ENCODE data around the gene SCAMP2. TPM values are rescaled to one million over a fixed set of nuclear protein-coding genes. Genes with fewer than 3 reads are reported as not detected.

The SCAMP2 gene
- total RNA-seq, 1 experiment from 2014 or later = 54.9 TPM

GRCh38 chr15:74839526-74840395, 33.4 kb downstream of the SCAMP2 start:
- peaks cover 70% of the 10 kb centered on the region for H3K4me1 ChIP-seq (ENCODE audit: low read length)
- DNase-seq = peak; percentile 71
- peak overlapping the region; percentile 76 for H3K27ac ChIP-seq (ENCODE audit: low read length)
- H3K9me3 ChIP-seq (ENCODE audit: low read length) = no peaks in the 10 kb centered on the region
- 0 out of 2 replicates have a peak, but pooled peaks cover 7% of the 10 kb centered on the region for H4K20me1 ChIP-seq (ENCODE audit: insufficient read depth, low read depth, low read length)
- H3K4me3 ChIP-seq (ENCODE audit: low read length) = peak overlapping the region; percentile 11; the same call in 1 of the 2 replicates
- H2AFZ ChIP-seq (ENCODE audit: low read length) = no peak overlapping the region
- H3K79me2 ChIP-seq (ENCODE audit: low read length) = peaks cover 16% of the 10 kb centered on the region
- H3K27me3 ChIP-seq (ENCODE audit: low read length) = no peaks in the 10 kb centered on the region
- H3K4me2 ChIP-seq (ENCODE audit: low read depth, low read length, poor library complexity, severe bottlenecking) = peak overlapping the region; percentile 83
- no peaks in the 10 kb centered on the region for H3K9me2 ChIP-seq (replicated peaks; ENCODE audit: insufficient read depth, low read length)
- H3K9ac ChIP-seq (ENCODE audit: low read length) = peak overlapping the region; percentile 98
- peaks cover 3% of the 10 kb centered on the region; the same call in 1 of the 2 replicates for H3K36me3 ChIP-seq (ENCODE audit: insufficient read depth, low read length)

DNA sequence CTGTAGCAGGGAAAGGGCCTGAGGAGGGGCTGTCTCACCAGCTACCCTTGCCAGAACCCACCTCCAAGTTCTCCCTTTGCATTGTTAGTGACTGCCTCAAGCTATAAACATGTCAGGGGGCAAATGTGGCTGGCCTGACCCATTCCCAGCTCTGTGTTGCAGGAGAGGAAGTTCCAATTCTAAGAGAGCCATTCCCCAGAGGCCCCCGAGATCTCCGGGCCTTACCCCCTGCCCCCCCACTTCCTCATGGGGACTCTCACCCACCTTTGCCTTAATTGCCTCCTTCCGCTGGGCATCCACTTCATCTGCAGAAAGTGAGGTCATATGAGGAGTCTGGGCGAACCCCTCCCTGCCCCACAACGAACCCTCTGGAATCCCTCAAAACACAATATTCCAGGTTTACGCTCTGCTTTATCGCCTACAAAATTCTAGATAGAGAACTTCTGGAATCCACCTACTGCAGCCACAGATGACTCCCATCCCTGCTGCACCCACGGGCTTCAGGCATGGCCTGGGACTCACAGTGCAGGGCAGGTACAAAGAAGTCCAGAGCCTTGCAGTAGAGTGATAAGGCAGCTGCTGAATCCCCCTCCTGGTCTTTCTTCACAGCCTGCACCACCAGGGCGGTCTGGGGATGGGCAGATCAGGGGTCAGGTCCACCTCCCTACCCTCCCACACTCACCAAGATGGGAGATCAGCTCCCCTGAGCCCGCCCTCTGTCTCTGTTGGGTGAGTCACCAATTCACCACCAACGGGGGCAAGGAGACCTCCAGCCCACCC, 34.2 kb downstream of the SCAMP2 start:
- Histone ChIP-seq H3K4me2 (ENCODE audit: low read depth, low read length, poor library complexity, severe bottlenecking) (peak overlapping the region; percentile 83), H3K36me3 (ENCODE audit: insufficient read depth, low read length) (peaks cover 3% of the 10 kb centered on the region; the same call in 1 of the 2 replicates), H3K9me3 (ENCODE audit: low read length) (no peaks in the 10 kb centered on the region), H3K9ac (ENCODE audit: low read length) (peak overlapping the region; percentile 98), H3K9me2 (replicated peaks; ENCODE audit: insufficient read depth, low read length) (no peaks in the 10 kb centered on the region), H3K27ac (ENCODE audit: low read length) (peak overlapping the region; percentile 76), H3K4me1 (ENCODE audit: low read length) (peaks cover 70% of the 10 kb centered on the region), H4K20me1 (ENCODE audit: insufficient read depth, low read depth, low read length) (0 out of 2 replicates have a peak, but pooled peaks cover 7% of the 10 kb centered on the region), H2AFZ (ENCODE audit: low read length) (no peak overlapping the region), H3K79me2 (ENCODE audit: low read length) (peaks cover 16% of the 10 kb centered on the region), H3K27me3 (ENCODE audit: low read length) (no peaks in the 10 kb centered on the region), H3K4me3 (ENCODE audit: low read length) (peak overlapping the region; percentile 32; the same call in 1 of the 2 replicates)
- DNase-seq = peak; percentile 75

DNA sequence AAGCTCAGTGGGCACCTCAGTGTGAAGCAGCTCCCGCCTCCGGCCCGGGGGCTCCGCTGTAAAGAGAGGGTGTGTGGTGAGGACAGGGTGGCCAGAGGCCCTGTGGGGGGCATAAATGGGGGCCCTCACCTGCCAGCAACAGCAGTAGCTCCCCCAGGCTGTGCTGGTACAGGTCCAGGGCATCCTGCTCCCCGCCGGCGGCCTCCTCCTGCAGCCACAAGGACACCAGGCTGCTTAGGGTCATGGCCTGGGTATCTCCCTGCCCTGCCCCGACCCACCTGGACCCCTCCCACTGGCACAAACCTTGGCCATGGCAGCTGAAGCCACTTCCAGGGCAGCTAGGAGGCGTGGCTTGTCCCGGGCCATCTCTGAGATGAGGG, 35.0 kb downstream of the SCAMP2 start:
- Histone ChIP-seq H3K9ac (ENCODE audit: low read length) (no peak overlapping the region; the same call in 1 of the 2 replicates), H3K4me2 (ENCODE audit: low read depth, low read length, poor library complexity, severe bottlenecking) (no peak overlapping the region), H3K9me2 (replicated peaks; ENCODE audit: insufficient read depth, low read length) (no peaks in the 10 kb centered on the region), H3K9me3 (ENCODE audit: low read length) (no peaks in the 10 kb centered on the region), H3K4me3 (ENCODE audit: low read length) (no peak overlapping the region), H4K20me1 (ENCODE audit: insufficient read depth, low read depth, low read length) (0 out of 2 replicates have a peak, but pooled peaks cover 7% of the 10 kb centered on the region), H3K36me3 (ENCODE audit: insufficient read depth, low read length) (peaks cover 3% of the 10 kb centered on the region; the same call in 1 of the 2 replicates), H3K27me3 (ENCODE audit: low read length) (no peaks in the 10 kb centered on the region), H3K4me1 (ENCODE audit: low read length) (peaks cover 70% of the 10 kb centered on the region), H3K27ac (ENCODE audit: low read length) (peak overlapping the region; percentile 76), H2AFZ (ENCODE audit: low read length) (no peak overlapping the region), H3K79me2 (ENCODE audit: low read length) (peaks cover 16% of the 10 kb centered on the region)
- DNase-seq = no peak

GRCh38 chr15:74837482-74838136, 35.6 kb downstream of the SCAMP2 start:
- Histone ChIP-seq H3K4me3 (ENCODE audit: low read length) (no peak overlapping the region), H3K36me3 (ENCODE audit: insufficient read depth, low read length) (peaks cover 3% of the 10 kb centered on the region; the same call in 1 of the 2 replicates), H3K4me2 (ENCODE audit: low read depth, low read length, poor library complexity, severe bottlenecking) (no peak overlapping the region), H4K20me1 (ENCODE audit: insufficient read depth, low read depth, low read length) (0 out of 2 replicates have a peak, but pooled peaks cover 7% of the 10 kb centered on the region), H3K9ac (ENCODE audit: low read length) (no peak overlapping the region), H3K27me3 (ENCODE audit: low read length) (no peaks in the 10 kb centered on the region), H3K27ac (ENCODE audit: low read length) (no peak overlapping the region), H3K79me2 (ENCODE audit: low read length) (peaks cover 13% of the 10 kb centered on the region), H3K9me3 (ENCODE audit: low read length) (no peaks in the 10 kb centered on the region), H3K4me1 (ENCODE audit: low read length) (peaks cover 74% of the 10 kb centered on the region), H2AFZ (ENCODE audit: low read length) (no peak overlapping the region), H3K9me2 (replicated peaks; ENCODE audit: insufficient read depth, low read length) (no peaks in the 10 kb centered on the region)
- DNase-seq = no peak

DNA sequence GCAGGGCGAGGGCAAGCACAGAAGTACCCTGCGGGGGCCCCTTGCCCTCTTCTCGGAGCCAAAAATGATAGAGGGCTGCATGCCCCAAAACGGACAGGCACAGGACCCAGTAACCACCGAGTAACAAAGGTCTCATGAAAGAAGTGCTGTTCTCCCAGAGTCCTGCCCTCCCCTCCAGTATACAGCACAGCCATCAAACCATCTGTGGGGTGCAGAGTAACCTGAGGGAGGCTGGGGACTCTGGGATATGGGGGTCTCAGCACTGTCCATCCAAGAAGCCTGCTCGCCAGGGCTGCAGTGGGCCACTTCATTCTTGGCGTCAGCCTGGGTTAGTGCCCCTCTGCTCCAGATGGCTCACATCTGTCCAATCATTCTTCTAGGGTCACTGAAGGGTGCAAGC, 36.3 kb downstream of the SCAMP2 start:
- Histone ChIP-seq H3K4me2 (ENCODE audit: low read depth, low read length, poor library complexity, severe bottlenecking) (no peak overlapping the region), H3K9ac (ENCODE audit: low read length) (no peak overlapping the region), H3K9me3 (ENCODE audit: low read length) (no peaks in the 10 kb centered on the region), H3K9me2 (replicated peaks; ENCODE audit: insufficient read depth, low read length) (no peaks in the 10 kb centered on the region), H3K27ac (ENCODE audit: low read length) (no peak overlapping the region), H3K27me3 (ENCODE audit: low read length) (no peaks in the 10 kb centered on the region), H4K20me1 (ENCODE audit: insufficient read depth, low read depth, low read length) (0 out of 2 replicates have a peak, but pooled peaks cover 3% of the 10 kb centered on the region), H3K79me2 (ENCODE audit: low read length) (peaks cover 5% of the 10 kb centered on the region), H3K4me3 (ENCODE audit: low read length) (no peak overlapping the region), H3K36me3 (ENCODE audit: insufficient read depth, low read length) (peaks cover 3% of the 10 kb centered on the region; the same call in 1 of the 2 replicates), H2AFZ (ENCODE audit: low read length) (no peak overlapping the region), H3K4me1 (ENCODE audit: low read length) (peaks cover 76% of the 10 kb centered on the region)
- no peak for DNase-seq

DNA sequence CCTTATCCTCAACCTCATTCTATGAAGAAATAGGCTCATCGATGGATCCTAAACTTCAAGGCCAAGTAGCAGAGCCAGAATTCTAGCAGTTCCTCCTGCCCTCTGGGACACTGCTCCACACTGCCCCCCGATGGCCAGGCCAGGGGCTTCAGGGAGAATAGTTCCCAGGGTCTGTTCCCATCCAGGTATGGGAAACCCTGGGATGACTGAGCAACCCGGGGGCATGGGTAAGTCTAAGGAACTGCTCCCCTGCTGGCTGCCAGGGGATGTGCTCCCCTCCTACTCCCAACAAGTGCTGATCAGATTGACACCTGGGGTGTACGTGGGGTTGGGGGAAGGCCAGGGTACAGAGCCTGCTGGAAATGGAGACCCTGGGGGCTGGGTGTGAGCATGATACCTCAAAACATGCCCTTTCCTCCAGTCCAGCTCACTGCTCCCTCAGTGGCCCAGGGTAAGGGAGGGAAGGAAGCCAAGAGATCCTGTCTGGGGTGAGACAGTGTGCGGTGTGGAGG, 37.8 kb downstream of the SCAMP2 start:
- H2AFZ ChIP-seq (ENCODE audit: low read length) = no peak overlapping the region
- no peaks in the 10 kb centered on the region for H3K79me2 ChIP-seq (ENCODE audit: low read length)
- peak; percentile 74 for DNase-seq

DNA sequence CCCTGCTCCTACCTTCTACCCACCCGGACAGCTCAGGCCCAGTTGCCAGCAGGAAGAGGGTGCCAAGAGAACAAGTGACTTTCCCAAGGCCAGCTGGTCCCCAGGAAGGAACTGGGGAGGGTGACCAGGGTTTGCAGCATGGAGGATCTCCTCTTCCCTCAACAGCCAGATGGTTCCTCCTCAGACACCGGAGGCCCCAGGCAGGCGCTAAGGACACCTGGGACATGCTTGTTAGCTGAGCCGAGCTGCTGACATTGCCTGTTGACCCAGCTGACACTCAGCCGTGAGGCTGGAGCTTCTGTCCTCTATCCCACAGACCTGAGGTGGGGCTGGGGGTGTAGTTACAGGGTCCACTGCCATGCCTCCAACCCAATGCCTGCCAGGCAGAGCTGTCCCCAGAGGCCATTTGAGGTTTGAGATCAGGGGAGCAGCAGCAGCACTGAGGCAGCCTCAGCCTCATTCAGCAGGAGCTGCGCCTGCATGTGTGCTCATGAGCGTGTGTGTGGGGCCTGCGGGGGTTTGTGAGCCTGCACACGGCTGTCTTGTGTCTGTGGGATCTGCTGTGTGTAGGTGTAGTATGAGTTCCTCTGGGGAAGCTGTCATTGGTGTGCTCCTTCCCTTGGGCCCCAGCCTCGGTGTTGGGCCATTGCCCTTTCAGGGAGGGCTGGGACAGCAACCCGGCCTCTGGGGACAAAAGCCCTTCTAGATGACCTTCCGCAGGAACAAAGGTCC, 39.6 kb downstream of the SCAMP2 start:
- Histone ChIP-seq H3K9me2 (replicated peaks; ENCODE audit: insufficient read depth, low read length) (no peaks in the 10 kb centered on the region), H3K4me3 (ENCODE audit: low read length) (peak overlapping the region; percentile 46; the same call in 1 of the 2 replicates), H4K20me1 (ENCODE audit: insufficient read depth, low read depth, low read length) (no peaks in the 10 kb centered on the region), H3K79me2 (ENCODE audit: low read length) (no peaks in the 10 kb centered on the region), H2AFZ (ENCODE audit: low read length) (no peak overlapping the region), H3K36me3 (ENCODE audit: insufficient read depth, low read length) (no peaks in the 10 kb centered on the region), H3K4me1 (ENCODE audit: low read length) (peaks cover 76% of the 10 kb centered on the region), H3K4me2 (ENCODE audit: low read depth, low read length, poor library complexity, severe bottlenecking) (peak overlapping the region; percentile 57), H3K9ac (ENCODE audit: low read length) (peak overlapping the region; percentile 71), H3K27ac (ENCODE audit: low read length) (peak overlapping the region; percentile 96), H3K9me3 (ENCODE audit: low read length) (no peaks in the 10 kb centered on the region), H3K27me3 (ENCODE audit: low read length) (no peaks in the 10 kb centered on the region)
- DNase-seq = peak; percentile 78

More for the DNA sequence above, 37.8 kb downstream of the SCAMP2 start:
- H3K4me1 ChIP-seq (ENCODE audit: low read length) = peaks cover 76% of the 10 kb centered on the region
- H3K4me3 ChIP-seq (ENCODE audit: low read length) = no peak overlapping the region
- no peak overlapping the region for H3K9ac ChIP-seq (ENCODE audit: low read length)
- H3K27ac ChIP-seq (ENCODE audit: low read length) = peak overlapping the region; percentile 96
- peaks cover 3% of the 10 kb centered on the region; the same call in 1 of the 2 replicates for H3K36me3 ChIP-seq (ENCODE audit: insufficient read depth, low read length)
- no peaks in the 10 kb centered on the region for H3K9me3 ChIP-seq (ENCODE audit: low read length)
- H3K4me2 ChIP-seq (ENCODE audit: low read depth, low read length, poor library complexity, severe bottlenecking) = no peak overlapping the region
- H3K27me3 ChIP-seq (ENCODE audit: low read length) = no peaks in the 10 kb centered on the region
- no peaks in the 10 kb centered on the region for H4K20me1 ChIP-seq (ENCODE audit: insufficient read depth, low read depth, low read length)
- H3K9me2 ChIP-seq (replicated peaks; ENCODE audit: insufficient read depth, low read length) = no peaks in the 10 kb centered on the region

Data from Karpas-422 (cell line).